LHCN-M2 (cell line): ENCODE data around the gene PLA2G3. TPM values are rescaled to one million over a fixed set of nuclear protein-coding genes. Genes with fewer than 3 reads are reported as not detected.

Experiments
- DNase-seq: peaks from one replicate; pipeline ENCODE4 v3.0.0-alpha.2; 2012; ENCODE audit warnings: low read depth
- total RNA-seq: library from RNA; depleted of rRNA; stranded (reverse); fragments of >200 nt; gene quantifications from 2 replicates; pipeline ENCODE4 v1.2.3, GENCODE V29; 2014; rRNA removed

Gene PLA2G3
- total RNA-seq, 1 experiment from 2014 or later: not detected

- DNase-seq: no peak
These were observed 53.5 kb downstream of the PLA2G3 start for GRCh38 chr22:31086703-31087330.

- DNase-seq: no peak
These were observed 54.4 kb downstream of the PLA2G3 start for GRCh38 chr22:31085928-31086327.

DNA sequence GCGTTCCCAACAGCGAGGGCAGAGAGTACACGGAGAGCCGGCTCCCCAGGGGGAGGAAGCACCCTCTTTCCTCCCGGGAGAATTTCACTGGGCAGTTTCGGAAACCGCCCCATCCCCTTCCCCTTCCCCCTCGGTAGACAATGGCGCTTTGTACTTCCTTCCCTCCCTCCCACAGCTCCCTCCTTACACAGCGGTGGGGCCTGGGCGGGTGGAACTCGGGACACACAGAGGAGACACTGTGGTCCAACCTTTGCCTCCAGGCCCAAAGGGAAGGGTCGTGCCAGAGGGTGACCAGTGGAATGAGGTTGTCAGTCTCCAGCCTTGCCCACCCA, 54.8 kb downstream of the PLA2G3 start:
- DNase-seq: no peak

- peak; percentile 76 for DNase-seq
These were observed 55.4 kb downstream of the PLA2G3 start for GRCh38 chr22:31084811-31085492.

Other genes starting within 250 kb of the PLA2G3 start
- gene MORC2, start 171.7 kb downstream of the PLA2G3 start, total RNA-seq: 11.2 and 12.6 TPM in 2 replicates
- gene TUG1, start 171.2 kb downstream of the PLA2G3 start, total RNA-seq: 29.5 and 39.3 TPM in 2 replicates
- gene SMTN, start 59.2 kb downstream of the PLA2G3 start, total RNA-seq: 170 and 280 TPM in 2 replicates
- 61.4 and 87.7 TPM in 2 replicates for gene SELENOM, start 32.9 kb downstream of the PLA2G3 start, total RNA-seq
- gene INPP5J, start 17.5 kb downstream of the PLA2G3 start, total RNA-seq: 0.06 TPM in 2 replicates
- 30.0 and 36.0 TPM in 2 replicates for gene RNF185, start 19.7 kb upstream of the PLA2G3 start, total RNA-seq
- 24.8 and 30.3 TPM in 2 replicates for gene LIMK2, start 71.8 kb upstream of the PLA2G3 start, total RNA-seq
- 4.2 and 5.4 TPM in 2 replicates for gene PIK3IP1, start 152.0 kb upstream of the PLA2G3 start, total RNA-seq
- gene PATZ1, start 205.8 kb upstream of the PLA2G3 start, total RNA-seq: 14.7 and 18.3 TPM in 2 replicates